Keratinocyte (primary cell): ENCODE data around the gene CLTC.

Experiments
- EZH2 ChIP-seq: IDR thresholded peaks from one replicate; pipeline ENCODE4 v1.6.1; 2012; ENCODE audit warnings: inconsistent platforms, mild to moderate bottlenecking, low read length, moderate library complexity
- TF ChIP-seq, protein P1 (sequence below), 3 experiments: IDR thresholded peaks in 1 of 3; conservative IDR thresholded peaks in 1 of 3; optimal IDR thresholded peaks in 1 of 3; 2 replicates in 2 of 3; 3 replicates in 1 of 3; pipeline versions ENCODE3 to v1.5.1; 2011; ENCODE audit warnings: low read length in 3 of 3, mild to moderate bottlenecking in 3 of 3, moderate library complexity in 2 of 3, control low read depth in 1 of 3, inconsistent platforms in 1 of 3; ENCODE audit not compliant: insufficient read depth in 2 of 3; ENCODE audit errors: extremely low read depth in 1 of 3

- TF ChIP-seq, protein P1, sequence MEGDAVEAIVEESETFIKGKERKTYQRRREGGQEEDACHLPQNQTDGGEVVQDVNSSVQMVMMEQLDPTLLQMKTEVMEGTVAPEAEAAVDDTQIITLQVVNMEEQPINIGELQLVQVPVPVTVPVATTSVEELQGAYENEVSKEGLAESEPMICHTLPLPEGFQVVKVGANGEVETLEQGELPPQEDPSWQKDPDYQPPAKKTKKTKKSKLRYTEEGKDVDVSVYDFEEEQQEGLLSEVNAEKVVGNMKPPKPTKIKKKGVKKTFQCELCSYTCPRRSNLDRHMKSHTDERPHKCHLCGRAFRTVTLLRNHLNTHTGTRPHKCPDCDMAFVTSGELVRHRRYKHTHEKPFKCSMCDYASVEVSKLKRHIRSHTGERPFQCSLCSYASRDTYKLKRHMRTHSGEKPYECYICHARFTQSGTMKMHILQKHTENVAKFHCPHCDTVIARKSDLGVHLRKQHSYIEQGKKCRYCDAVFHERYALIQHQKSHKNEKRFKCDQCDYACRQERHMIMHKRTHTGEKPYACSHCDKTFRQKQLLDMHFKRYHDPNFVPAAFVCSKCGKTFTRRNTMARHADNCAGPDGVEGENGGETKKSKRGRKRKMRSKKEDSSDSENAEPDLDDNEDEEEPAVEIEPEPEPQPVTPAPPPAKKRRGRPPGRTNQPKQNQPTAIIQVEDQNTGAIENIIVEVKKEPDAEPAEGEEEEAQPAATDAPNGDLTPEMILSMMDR (optimal IDR thresholded peaks at IDR 0.05 in 1 of 3, IDR thresholded peaks at IDR 0.05 in 1 of 3, conservative IDR thresholded peaks at IDR 0.05 in 1 of 3; ENCODE audit: extremely low read depth in 1 of 3, insufficient read depth in 2 of 3, low read length in 3 of 3): no peak
- TF ChIP-seq EZH2: no peak
These were observed 30.9 kb downstream of the CLTC start for GRCh38 chr17:59650642-59651041.
